A673 (cell line): Measurements from ENCODE around the gene RPS6KB1.

Source experiments
- EZH2 ChIP-seq: fragments of 200-600 bp; sonication (generic); IDR thresholded peaks from 2 replicates; pipeline ENCODE4 v1.6.1; 2017; ENCODE audit warnings: borderline replicate concordance, low read depth, mild to moderate bottlenecking, mixed read lengths, antibody characterized with exemption, low read length; ENCODE audit not compliant: poor library complexity, severe bottlenecking
- TF ChIP-seq, protein P1 (sequence below): fragments of 300-800, 200-600 bp; sonication (generic); conservative IDR thresholded peaks from 2 replicates; pipeline ENCODE4 v1.5.1; 2017; ENCODE audit warnings: low read depth, mild to moderate bottlenecking, antibody characterized with exemption, low read length, moderate library complexity, mixed read lengths

- TF ChIP-seq EZH2 = no peak
- TF ChIP-seq, protein P1, sequence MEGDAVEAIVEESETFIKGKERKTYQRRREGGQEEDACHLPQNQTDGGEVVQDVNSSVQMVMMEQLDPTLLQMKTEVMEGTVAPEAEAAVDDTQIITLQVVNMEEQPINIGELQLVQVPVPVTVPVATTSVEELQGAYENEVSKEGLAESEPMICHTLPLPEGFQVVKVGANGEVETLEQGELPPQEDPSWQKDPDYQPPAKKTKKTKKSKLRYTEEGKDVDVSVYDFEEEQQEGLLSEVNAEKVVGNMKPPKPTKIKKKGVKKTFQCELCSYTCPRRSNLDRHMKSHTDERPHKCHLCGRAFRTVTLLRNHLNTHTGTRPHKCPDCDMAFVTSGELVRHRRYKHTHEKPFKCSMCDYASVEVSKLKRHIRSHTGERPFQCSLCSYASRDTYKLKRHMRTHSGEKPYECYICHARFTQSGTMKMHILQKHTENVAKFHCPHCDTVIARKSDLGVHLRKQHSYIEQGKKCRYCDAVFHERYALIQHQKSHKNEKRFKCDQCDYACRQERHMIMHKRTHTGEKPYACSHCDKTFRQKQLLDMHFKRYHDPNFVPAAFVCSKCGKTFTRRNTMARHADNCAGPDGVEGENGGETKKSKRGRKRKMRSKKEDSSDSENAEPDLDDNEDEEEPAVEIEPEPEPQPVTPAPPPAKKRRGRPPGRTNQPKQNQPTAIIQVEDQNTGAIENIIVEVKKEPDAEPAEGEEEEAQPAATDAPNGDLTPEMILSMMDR = no peak
These were observed 14.5 kb downstream of the RPS6KB1 start for GRCh38 chr17:59907467-59907866.
